ENCODE data around the gene JAZF1.

The JAZF1 gene

GRCh38 chr7:27784399-27785053, 396.1 kb downstream of the JAZF1 start:
- no peak for DNase-seq (ENCODE audit: low read depth in 2 of 3, low spot score in 2 of 3)

DNA sequence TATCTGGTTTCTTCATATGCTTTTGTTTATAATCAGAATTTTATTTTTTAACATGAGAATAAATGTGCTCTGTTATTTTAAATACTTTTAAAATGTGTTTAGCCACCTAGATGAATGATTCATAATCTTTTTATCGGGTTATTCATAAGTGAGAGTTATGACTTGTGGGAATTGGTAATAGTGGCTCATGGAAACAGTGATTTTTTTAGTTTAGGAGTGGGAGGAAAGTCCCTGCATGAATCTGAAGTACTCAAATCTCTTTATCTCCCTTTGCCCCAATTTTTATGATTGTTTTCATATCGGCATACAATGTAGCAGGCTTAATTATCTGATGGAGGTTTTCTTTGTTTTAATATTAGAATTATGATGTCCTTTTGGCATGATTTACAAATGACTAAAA, 397.7 kb downstream of the JAZF1 start:
- DNase-seq (ENCODE audit: low read depth in 2 of 3, low spot score in 2 of 3) = no peak

GRCh38 chr7:27781188-27781587, 399.4 kb downstream of the JAZF1 start:
- DNase-seq (ENCODE audit: low read depth in 2 of 3, low spot score in 2 of 3) = no peak
